Neutrophil (primary cell): ENCODE measurements around the gene CNOT6L.

Experiments used
- H3K27ac ChIP-seq: fragments of 200-600 bp; sonication (generic); 2 replicates; pipeline ENCODE4 v1.5.1; 2016; ENCODE audit warnings: mild to moderate bottlenecking, moderate library complexity
- H3K27me3 ChIP-seq: fragments of 200-600 bp; sonication (generic); 2 replicates; pipeline ENCODE4 v1.6.0; 2016; ENCODE audit warnings: mild to moderate bottlenecking
- H3K36me3 ChIP-seq: fragments of 200-600 bp; sonication (generic); 2 replicates; pipeline ENCODE4 v1.5.1; 2017
- H3K4me1 ChIP-seq, 2 experiments: fragments of 200-600 bp in 1 of 2; sonication (generic) in 1 of 2; 1 replicate in 1 of 2; 2 replicates in 1 of 2; pipeline versions ENCODE4 v1.5.1 to v1.6.1; 2013 to 2016; ENCODE audit warnings: low read depth in 1 of 2, low read length in 1 of 2, mild to moderate bottlenecking in 1 of 2, moderate library complexity in 1 of 2; ENCODE audit not compliant: control insufficient read depth in 1 of 2, insufficient read depth in 1 of 2
- H3K4me3 ChIP-seq, 2 experiments: fragments of 200-600 bp in 1 of 2; sonication (generic) in 1 of 2; 1 replicate in 1 of 2; 2 replicates in 1 of 2; pipeline ENCODE4 v1.5.1; 2013 to 2016; ENCODE audit warnings: low read depth in 1 of 2, low read length in 1 of 2, mild to moderate bottlenecking in 1 of 2, moderate library complexity in 1 of 2
- H3K9me3 ChIP-seq: fragments of 200-600 bp; sonication (generic); 2 replicates; pipeline ENCODE4 v1.5.1; 2016
- CTCF ChIP-seq: fragments of 200-600 bp; sonication (generic); IDR thresholded peaks from 2 replicates; pipeline ENCODE4 v1.5.1; 2016; ENCODE audit warnings: antibody characterized with exemption

CNOT6L gene

GRCh38 chr4:77706717-77707116, 112.5 kb downstream of the CNOT6L start:
- no peaks in the 10 kb centered on the region for H3K4me1 ChIP-seq

GRCh38 chr4:77703666-77704065, 115.5 kb downstream of the CNOT6L start:
- TF ChIP-seq CTCF: no peak
- Histone ChIP-seq H3K9me3 (no peaks in the 10 kb centered on the region), H3K4me3 (no peak overlapping the region), H3K4me1 (no peaks in the 10 kb centered on the region), H3K27me3 (no peaks in the 10 kb centered on the region), H3K27ac (no peak overlapping the region), H3K36me3 (no peaks in the 10 kb centered on the region)

More at GRCh38 chr4:77706717-77707116, 112.5 kb downstream of the CNOT6L start:
- H3K4me3 ChIP-seq: no peak overlapping the region
- no peaks in the 10 kb centered on the region for H3K9me3 ChIP-seq
- TF ChIP-seq CTCF: no peak
- H3K27me3 ChIP-seq: no peaks in the 10 kb centered on the region
- peaks cover 3% of the 10 kb centered on the region for H3K36me3 ChIP-seq
- H3K27ac ChIP-seq: no peak overlapping the region

- no peaks in the 10 kb centered on the region for H3K27me3 ChIP-seq
- H3K27ac ChIP-seq: no peak overlapping the region
- no peak for TF ChIP-seq CTCF
- no peak overlapping the region for H3K4me3 ChIP-seq
- H3K36me3 ChIP-seq: no peaks in the 10 kb centered on the region
- no peaks in the 10 kb centered on the region for H3K9me3 ChIP-seq
- H3K4me1 ChIP-seq: no peaks in the 10 kb centered on the region
Observed at GRCh38 chr4:77701121-77701520, 118.0 kb downstream of the CNOT6L start.

GRCh38 chr4:77699731-77700210, 119.4 kb downstream of the CNOT6L start:
- Histone ChIP-seq H3K4me1 (no peaks in the 10 kb centered on the region), H3K27ac (no peak overlapping the region), H3K36me3 (no peaks in the 10 kb centered on the region), H3K27me3 (no peaks in the 10 kb centered on the region), H3K9me3 (no peaks in the 10 kb centered on the region), H3K4me3 (no peak overlapping the region)
- TF ChIP-seq CTCF: no peak

GRCh38 chr4:77697860-77698590, 121.1 kb downstream of the CNOT6L start:
- no peak overlapping the region for H3K4me3 ChIP-seq
- H3K4me1 ChIP-seq: no peaks in the 10 kb centered on the region
- no peaks in the 10 kb centered on the region for H3K9me3 ChIP-seq
- H3K27ac ChIP-seq: no peak overlapping the region
- no peak for TF ChIP-seq CTCF
- no peaks in the 10 kb centered on the region for H3K36me3 ChIP-seq
- no peaks in the 10 kb centered on the region for H3K27me3 ChIP-seq
